Measurements from ENCODE around the gene AKR1C8.
"Not testable (repeated sequence)": the region's sequence is repeated elsewhere in the genome, so short reads cannot be mapped to it uniquely, and the experiment has no call there.

AKR1C8 gene

GRCh38 chr10:5117026-5117425 is 67.9 kb downstream of the AKR1C8 start:
- H3K4me3 ChIP-seq (ENCODE audit: low read depth, low read length) = no peak overlapping the region
- POLR2A ChIA-PET = no interaction called here
- CTCF ChIA-PET = no interaction called here
- DNase-seq (ENCODE audit: low read depth, low spot score) = no peak
- TF ChIP-seq, protein P1, sequence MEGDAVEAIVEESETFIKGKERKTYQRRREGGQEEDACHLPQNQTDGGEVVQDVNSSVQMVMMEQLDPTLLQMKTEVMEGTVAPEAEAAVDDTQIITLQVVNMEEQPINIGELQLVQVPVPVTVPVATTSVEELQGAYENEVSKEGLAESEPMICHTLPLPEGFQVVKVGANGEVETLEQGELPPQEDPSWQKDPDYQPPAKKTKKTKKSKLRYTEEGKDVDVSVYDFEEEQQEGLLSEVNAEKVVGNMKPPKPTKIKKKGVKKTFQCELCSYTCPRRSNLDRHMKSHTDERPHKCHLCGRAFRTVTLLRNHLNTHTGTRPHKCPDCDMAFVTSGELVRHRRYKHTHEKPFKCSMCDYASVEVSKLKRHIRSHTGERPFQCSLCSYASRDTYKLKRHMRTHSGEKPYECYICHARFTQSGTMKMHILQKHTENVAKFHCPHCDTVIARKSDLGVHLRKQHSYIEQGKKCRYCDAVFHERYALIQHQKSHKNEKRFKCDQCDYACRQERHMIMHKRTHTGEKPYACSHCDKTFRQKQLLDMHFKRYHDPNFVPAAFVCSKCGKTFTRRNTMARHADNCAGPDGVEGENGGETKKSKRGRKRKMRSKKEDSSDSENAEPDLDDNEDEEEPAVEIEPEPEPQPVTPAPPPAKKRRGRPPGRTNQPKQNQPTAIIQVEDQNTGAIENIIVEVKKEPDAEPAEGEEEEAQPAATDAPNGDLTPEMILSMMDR (IDR thresholded peaks at IDR 0.05; ENCODE audit: insufficient read depth, low read length, missing control alignments) = no peak

- H3K4me3 ChIP-seq (ENCODE audit: low read depth, low read length) = no peak overlapping the region
- no peak for DNase-seq (ENCODE audit: low read depth, low spot score)
- CTCF ChIA-PET = no interaction called here
- POLR2A ChIA-PET = no interaction called here
- TF ChIP-seq, protein P1 (IDR thresholded peaks at IDR 0.05; ENCODE audit: insufficient read depth, low read length, missing control alignments) = no peak
Measured at GRCh38 chr10:5116621-5117020, 68.3 kb downstream of the AKR1C8 start.

- CTCF ChIA-PET; H3K4me3 ChIP-seq (ENCODE audit: low read depth, low read length); DNase-seq (ENCODE audit: low read depth, low spot score); POLR2A ChIA-PET: not testable (repeated sequence)
Measured at GRCh38 chr10:5109861-5110260, 75.1 kb downstream of the AKR1C8 start.

- TF ChIP-seq, protein P1 (IDR thresholded peaks at IDR 0.05; ENCODE audit: insufficient read depth, low read length, missing control alignments) = no peak
- no peak for DNase-seq (ENCODE audit: low read depth, low spot score)
- CTCF ChIA-PET = no interaction called here
- H3K4me3 ChIP-seq (ENCODE audit: low read depth, low read length) = no peak overlapping the region
- POLR2A ChIA-PET = no interaction called here
Measured at GRCh38 chr10:5108658-5109416, 76.1 kb downstream of the AKR1C8 start.

- POLR2A ChIA-PET = no interaction called here
- CTCF ChIA-PET = no interaction called here
- no peak for DNase-seq (ENCODE audit: low read depth, low spot score)
- TF ChIP-seq, protein P1 (IDR thresholded peaks at IDR 0.05; ENCODE audit: insufficient read depth, low read length, missing control alignments) = no peak
- H3K4me3 ChIP-seq (ENCODE audit: low read depth, low read length) = no peak overlapping the region
Measured at GRCh38 chr10:5107860-5108526, 77.0 kb downstream of the AKR1C8 start.

DNA sequence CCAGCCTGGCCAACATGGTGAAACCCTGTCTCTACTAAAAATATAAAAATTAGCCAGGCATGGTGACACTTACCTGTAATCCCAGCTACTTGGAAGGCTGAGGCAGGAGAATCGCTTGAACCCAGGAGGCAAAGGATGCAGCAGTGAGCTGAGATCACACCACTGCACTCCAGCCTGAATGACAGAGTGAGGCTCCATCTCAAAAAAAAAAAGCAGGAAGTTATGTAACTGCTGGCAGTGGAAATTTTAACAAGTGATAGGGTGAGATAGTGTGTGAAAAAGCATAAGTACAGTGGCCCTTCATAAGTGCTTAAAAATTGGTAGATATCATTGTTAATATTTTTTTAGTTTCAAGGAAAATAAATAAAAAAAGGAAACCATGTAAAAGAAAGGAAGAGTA is 78.4 kb downstream of the AKR1C8 start:
- DNase-seq (ENCODE audit: low read depth, low spot score) = no peak
- H3K4me3 ChIP-seq (ENCODE audit: low read depth, low read length) = no peak overlapping the region
- TF ChIP-seq, protein P1 (IDR thresholded peaks at IDR 0.05; ENCODE audit: insufficient read depth, low read length, missing control alignments) = no peak
- POLR2A ChIA-PET = no interaction called here
- CTCF ChIA-PET = interaction anchor here (1.0 kb wide), 1 partner anchor 257 kb away, joined by 3 read pairs; no protein-coding TSS in a partner anchor

Data from AG04449 (cell line).